ENCODE results near the gene ARFGEF2. TPM values are rescaled to one million over a fixed set of nuclear protein-coding genes. Genes with fewer than 3 reads are reported as not detected.

Gene ARFGEF2
- total RNA-seq, 1 donor from 2014 or later, result 37.9 TPM

DNA sequence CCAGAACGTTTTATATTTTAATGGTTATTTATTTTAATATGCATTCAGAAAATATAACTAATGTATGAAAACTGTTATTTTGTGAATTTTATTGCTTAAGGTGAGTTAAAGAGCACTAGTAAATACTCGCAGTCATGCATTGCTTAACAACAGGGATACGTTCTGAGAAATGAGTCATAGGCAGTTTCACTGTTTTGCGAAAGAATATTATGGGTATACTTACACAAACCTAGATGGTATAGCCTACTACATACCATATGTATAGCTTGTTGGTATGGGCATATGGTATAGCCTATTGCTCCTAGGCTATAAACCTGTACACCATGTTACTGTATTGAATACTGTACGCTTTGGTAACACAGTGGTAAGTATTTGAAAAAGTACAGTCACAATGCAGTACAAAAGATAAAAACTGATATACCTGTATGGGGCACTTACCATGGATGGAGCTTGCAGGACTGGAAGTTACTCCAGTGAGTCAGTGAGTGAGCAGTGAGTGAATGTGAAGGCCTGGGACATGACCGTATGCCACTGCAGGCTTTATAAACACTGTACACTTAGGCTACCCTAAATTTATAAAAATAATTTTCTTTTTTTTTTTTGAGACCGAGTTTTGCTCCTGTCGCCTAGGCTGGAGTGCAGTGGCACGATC is 38.5 kb downstream of the ARFGEF2 start:
- intact Hi-C loops (cut with DNase I), result no loop called here
- Histone ChIP-seq H3K4me1 (peaks cover 3% of the 10 kb centered on the region), H3K36me3 (peaks cover 80% of the 10 kb centered on the region), H3K27ac (no peak overlapping the region), H3K9me3 (no peaks in the 10 kb centered on the region), H3K4me3 (no peak overlapping the region), H3K27me3 (no peaks in the 10 kb centered on the region)
- TF ChIP-seq, protein P1, sequence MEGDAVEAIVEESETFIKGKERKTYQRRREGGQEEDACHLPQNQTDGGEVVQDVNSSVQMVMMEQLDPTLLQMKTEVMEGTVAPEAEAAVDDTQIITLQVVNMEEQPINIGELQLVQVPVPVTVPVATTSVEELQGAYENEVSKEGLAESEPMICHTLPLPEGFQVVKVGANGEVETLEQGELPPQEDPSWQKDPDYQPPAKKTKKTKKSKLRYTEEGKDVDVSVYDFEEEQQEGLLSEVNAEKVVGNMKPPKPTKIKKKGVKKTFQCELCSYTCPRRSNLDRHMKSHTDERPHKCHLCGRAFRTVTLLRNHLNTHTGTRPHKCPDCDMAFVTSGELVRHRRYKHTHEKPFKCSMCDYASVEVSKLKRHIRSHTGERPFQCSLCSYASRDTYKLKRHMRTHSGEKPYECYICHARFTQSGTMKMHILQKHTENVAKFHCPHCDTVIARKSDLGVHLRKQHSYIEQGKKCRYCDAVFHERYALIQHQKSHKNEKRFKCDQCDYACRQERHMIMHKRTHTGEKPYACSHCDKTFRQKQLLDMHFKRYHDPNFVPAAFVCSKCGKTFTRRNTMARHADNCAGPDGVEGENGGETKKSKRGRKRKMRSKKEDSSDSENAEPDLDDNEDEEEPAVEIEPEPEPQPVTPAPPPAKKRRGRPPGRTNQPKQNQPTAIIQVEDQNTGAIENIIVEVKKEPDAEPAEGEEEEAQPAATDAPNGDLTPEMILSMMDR (IDR thresholded peaks at IDR 0.05), result no peak
- ATAC-seq, result no peak
- no peak for DNase-seq

DNA sequence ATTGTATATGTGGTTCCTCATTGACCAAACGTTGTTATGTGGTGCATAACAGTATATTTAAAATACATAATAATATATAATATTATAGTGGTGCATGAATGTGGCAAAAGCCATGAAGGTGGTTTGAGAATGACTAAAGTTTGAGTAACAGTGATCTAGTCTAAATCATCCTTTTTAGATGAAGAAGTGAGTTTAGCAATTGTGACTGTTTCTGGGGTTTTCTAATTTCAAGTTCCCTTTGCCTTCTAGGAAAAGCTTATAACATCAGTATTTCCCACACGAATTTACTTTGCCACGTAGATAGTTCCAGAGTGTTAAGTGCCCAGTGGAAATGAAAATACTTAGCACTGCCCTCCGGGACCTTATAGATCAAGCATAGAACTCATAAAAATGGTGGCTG is 40.9 kb downstream of the ARFGEF2 start:
- Histone ChIP-seq H3K4me1 (peaks cover 3% of the 10 kb centered on the region), H3K27me3 (no peaks in the 10 kb centered on the region), H3K27ac (no peak overlapping the region), H3K9me3 (no peaks in the 10 kb centered on the region), H3K4me3 (no peak overlapping the region), H3K36me3 (peaks cover 76% of the 10 kb centered on the region)
- no peak for DNase-seq
- intact Hi-C loops (cut with DNase I), result no loop called here
- ATAC-seq, result no peak
- TF ChIP-seq, protein P1 (IDR thresholded peaks at IDR 0.05), result no peak

DNA sequence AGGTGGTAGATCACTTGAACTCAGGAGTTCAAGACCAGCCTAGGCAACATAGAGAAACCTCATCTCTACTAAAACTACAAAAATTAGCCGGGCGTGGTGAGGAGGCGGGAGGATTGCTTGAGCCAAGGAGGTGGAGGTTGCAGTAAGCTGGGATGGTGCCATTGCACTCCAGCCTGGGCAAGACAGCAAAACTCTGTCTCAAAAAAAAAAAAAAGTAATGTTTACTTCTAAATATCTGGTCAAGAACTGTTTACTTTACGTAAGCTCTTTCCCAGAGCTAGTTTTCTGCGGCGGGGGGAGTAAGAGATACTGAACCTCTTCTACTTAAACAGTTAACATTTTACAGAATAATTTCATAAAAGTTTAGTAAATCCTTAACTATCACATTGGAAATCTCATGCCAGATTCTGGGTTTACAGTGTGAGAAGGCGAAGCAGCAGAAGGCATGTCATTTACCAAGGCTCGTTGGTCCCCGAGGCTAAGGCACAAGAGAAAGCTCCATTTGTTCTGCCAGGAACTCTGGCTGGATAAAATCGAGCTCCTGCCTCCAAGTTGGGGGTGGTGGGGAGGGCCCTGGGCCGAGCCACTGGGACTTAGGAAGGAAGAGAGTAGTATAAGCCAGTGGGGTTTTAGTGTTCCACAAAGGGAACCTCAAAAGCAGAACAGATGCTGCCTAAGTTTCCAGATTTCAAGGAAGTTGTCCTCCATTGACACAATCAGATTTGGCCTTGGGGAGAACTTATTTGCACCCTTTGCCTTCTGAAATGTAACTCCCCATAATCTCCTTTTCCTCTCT is 41.7 kb downstream of the ARFGEF2 start:
- DNase-seq (no peak), ATAC-seq (peak; percentile 75)
- Histone ChIP-seq H3K9me3 (no peaks in the 10 kb centered on the region), H3K4me1 (peaks cover 3% of the 10 kb centered on the region), H3K27me3 (no peaks in the 10 kb centered on the region), H3K4me3 (no peak overlapping the region), H3K27ac (no peak overlapping the region), H3K36me3 (peaks cover 68% of the 10 kb centered on the region)
- intact Hi-C loops (cut with DNase I), result no loop called here
- TF ChIP-seq, protein P1 (IDR thresholded peaks at IDR 0.05), result no peak

DNA sequence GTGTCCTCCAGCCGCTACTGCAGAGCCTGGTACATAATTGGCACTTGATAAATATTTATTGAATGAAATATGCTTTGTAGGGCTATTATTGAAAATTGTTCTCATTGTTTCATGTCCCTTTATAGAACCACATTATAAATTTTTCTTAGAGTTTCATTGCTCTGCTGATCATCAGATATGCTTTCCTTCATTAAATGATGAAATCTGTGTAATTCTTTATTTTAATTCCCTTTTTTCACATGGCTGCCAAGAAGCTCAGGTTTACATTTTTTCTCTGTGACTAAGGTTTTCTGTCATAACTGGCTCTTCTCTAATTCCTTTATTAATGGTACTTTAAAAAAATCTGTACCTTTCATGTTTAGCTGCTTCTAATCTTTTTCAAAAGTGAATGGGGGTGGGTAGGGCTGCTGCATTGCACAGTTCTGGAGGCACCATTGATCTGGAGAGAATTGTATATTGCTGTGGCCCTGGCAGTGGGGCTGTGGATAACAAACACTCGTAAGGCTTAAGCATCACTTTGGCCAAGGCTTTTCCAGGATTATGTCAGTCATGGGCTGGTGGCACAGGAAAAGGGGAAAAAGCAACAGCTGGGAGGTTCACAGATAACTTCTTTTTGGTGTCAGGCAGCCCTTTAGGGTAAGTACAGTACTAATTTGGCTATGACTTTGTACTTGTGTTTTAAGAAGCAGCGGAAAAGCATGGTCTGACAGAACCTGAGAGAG is 43.8 kb downstream of the ARFGEF2 start:
- Histone ChIP-seq H3K4me3 (no peak overlapping the region), H3K27me3 (no peaks in the 10 kb centered on the region), H3K27ac (no peak overlapping the region), H3K36me3 (peaks cover 74% of the 10 kb centered on the region), H3K4me1 (peaks cover 3% of the 10 kb centered on the region), H3K9me3 (no peaks in the 10 kb centered on the region)
- TF ChIP-seq, protein P1 (IDR thresholded peaks at IDR 0.05), result no peak
- no peak for ATAC-seq
- DNase-seq, result no peak
- intact Hi-C loops (cut with DNase I), result no loop called here

DNA sequence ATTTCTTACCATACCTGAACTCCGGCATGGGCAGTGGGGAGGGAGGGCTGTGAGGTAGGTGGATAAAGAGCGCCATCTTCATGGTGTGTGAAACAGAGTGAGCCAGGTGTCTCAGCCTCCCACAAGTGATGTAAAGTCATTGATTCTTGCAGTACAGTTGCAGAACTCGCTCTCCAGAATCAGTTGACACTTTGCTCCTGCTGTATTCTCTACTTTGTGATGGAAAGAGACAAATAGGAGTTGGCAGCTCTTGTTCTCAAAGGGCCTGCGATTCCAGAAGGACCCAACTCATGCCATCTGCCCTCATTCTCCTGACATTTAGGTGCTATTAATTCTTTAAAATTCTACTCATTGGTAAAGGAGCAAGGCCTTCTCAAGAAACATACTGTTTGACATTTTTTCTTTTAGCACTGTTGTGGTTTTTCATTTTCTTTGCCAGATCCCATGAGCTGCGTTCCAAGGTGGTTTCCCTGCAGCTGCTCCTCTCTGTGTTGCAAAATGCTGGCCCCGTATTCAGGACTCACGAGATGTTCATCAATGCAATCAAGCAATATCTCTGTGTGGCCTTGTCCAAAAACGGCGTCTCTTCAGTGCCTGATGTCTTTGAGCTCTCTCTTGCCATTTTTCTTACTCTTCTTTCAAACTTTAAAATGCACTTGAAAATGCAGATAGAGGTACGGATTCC is 49.3 kb downstream of the ARFGEF2 start:
- Histone ChIP-seq H3K27ac (no peak overlapping the region), H3K36me3 (peaks cover 87% of the 10 kb centered on the region), H3K4me1 (no peaks in the 10 kb centered on the region), H3K4me3 (no peak overlapping the region), H3K9me3 (no peaks in the 10 kb centered on the region), H3K27me3 (no peaks in the 10 kb centered on the region)
- ATAC-seq, result no peak
- no peak for DNase-seq
- intact Hi-C loops (cut with DNase I), result no loop called here
- TF ChIP-seq, protein P1 (IDR thresholded peaks at IDR 0.05), result no peak

Data from upper lobe of right lung (tissue), 1 donor.